Gastrocnemius medialis (tissue), 4 donors: ENCODE measurements around the gene PINK1. TPM values are rescaled to one million over a fixed set of nuclear protein-coding genes. Genes with fewer than 3 reads are reported as not detected.
A peak's percentile ranks its signal among the peaks of the same experiment; 100 is the strongest.

Experiments
- ATAC-seq, 2 donors: fragments of 150-250 bp; one replicate each; pipeline ENCODE4 v1.9.1; 2016
- DNase-seq, 2 donors: peaks; one replicate each; pipeline ENCODE4 v3.0.0-alpha.2; 2019
- H3K27ac ChIP-seq, 4 donors: fragments of 200-600 bp; sonication (generic); 1 replicate in 1 of 4; 2 replicates in 3 of 4; pipeline ENCODE4 v1.5.1; 2016 to 2018; ENCODE audit warnings: mild to moderate bottlenecking in 2 of 4, moderate library complexity in 1 of 4
- H3K27me3 ChIP-seq, 3 donors: fragments of 200-600 bp; sonication (generic) in 2 of 3; 1 replicate in 1 of 3; 2 replicates in 2 of 3; pipeline versions ENCODE4 v1.5.1 to v1.6.0; 2016 to 2019; ENCODE audit warnings: mild to moderate bottlenecking in 1 of 3, moderate library complexity in 1 of 3
- H3K36me3 ChIP-seq, 2 donors: fragments of 200-600 bp; sonication (generic) in 1 of 2; one replicate each; pipeline ENCODE4 v1.5.1; 2017 to 2018
- H3K4me1 ChIP-seq, 2 donors: fragments of 200-600 bp; sonication (generic) in 1 of 2; one replicate each; pipeline ENCODE4 v1.5.1; 2016 to 2017; ENCODE audit warnings: mild to moderate bottlenecking in 2 of 2
- H3K4me3 ChIP-seq, 4 donors: fragments of 200-600 bp; sonication (generic) in 3 of 4; 1 replicate in 1 of 4; 2 replicates in 3 of 4; pipeline ENCODE4 v1.5.1; 2016 to 2019; ENCODE audit warnings: mild to moderate bottlenecking in 2 of 4
- H3K9me3 ChIP-seq, 3 donors: fragments of 200-600 bp; sonication (generic) in 2 of 3; 1 replicate in 1 of 3; 2 replicates in 2 of 3; pipeline ENCODE4 v1.5.1; 2016 to 2019
- POLR2A ChIP-seq, 2 donors: fragments of 450-650 bp; IDR thresholded peaks; one replicate each; pipeline ENCODE4 v1.6.1; 2017; ENCODE audit warnings: antibody characterized with exemption in 2 of 2, mild to moderate bottlenecking in 2 of 2, moderate library complexity in 2 of 2
- in situ Hi-C, 4 donors: fragments of 200-750 bp; cut with MboI; loops; one replicate each; pipeline versions ENCODE4 v1.15.0 to v1.8.0; 2017; ENCODE audit warnings: low sequenced_read_pairs in 4 of 4
- intact Hi-C: fragments of 100-400 bp; cut with DNase I; formaldehyde crosslinking; loops from one replicate; pipeline ENCODE4 v1.15.1; 2023; ENCODE audit warnings: low total_unique reads
- total RNA-seq, 4 donors: library from RNA; depleted of rRNA; stranded (reverse); fragments of >200 nt; gene quantifications; one replicate each; pipeline versions ENCODE4 v1.1.0 to v1.2.3, GENCODE V29; 2016
- TF ChIP-seq, protein P1 (sequence below), 5 experiments: fragments of 450-650 bp in 3 of 5; fragments of 200-600 bp in 2 of 5; sonication (generic) in 2 of 5; IDR thresholded peaks in 4 of 5; conservative IDR thresholded peaks in 1 of 5; 1 replicate in 4 of 5; 2 replicates in 1 of 5; pipeline ENCODE4 v1.5.1; 2016 to 2019; ENCODE audit warnings: antibody characterized with exemption in 5 of 5, mild to moderate bottlenecking in 3 of 5, moderate library complexity in 3 of 5

The PINK1 gene
- total RNA-seq, 4 donors from 2014 or later: 376 to 478 (median 414) TPM

- intact Hi-C loops: no loop called here
- in situ Hi-C loops: no loop called here
- no peak for TF ChIP-seq POLR2A (IDR thresholded peaks at IDR 0.05)
- TF ChIP-seq, protein P1, sequence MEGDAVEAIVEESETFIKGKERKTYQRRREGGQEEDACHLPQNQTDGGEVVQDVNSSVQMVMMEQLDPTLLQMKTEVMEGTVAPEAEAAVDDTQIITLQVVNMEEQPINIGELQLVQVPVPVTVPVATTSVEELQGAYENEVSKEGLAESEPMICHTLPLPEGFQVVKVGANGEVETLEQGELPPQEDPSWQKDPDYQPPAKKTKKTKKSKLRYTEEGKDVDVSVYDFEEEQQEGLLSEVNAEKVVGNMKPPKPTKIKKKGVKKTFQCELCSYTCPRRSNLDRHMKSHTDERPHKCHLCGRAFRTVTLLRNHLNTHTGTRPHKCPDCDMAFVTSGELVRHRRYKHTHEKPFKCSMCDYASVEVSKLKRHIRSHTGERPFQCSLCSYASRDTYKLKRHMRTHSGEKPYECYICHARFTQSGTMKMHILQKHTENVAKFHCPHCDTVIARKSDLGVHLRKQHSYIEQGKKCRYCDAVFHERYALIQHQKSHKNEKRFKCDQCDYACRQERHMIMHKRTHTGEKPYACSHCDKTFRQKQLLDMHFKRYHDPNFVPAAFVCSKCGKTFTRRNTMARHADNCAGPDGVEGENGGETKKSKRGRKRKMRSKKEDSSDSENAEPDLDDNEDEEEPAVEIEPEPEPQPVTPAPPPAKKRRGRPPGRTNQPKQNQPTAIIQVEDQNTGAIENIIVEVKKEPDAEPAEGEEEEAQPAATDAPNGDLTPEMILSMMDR (IDR thresholded peaks at IDR 0.05 in 4 of 5, conservative IDR thresholded peaks at IDR 0.05 in 1 of 5): no peak
Observed at GRCh38 chr1:20610970-20611369, 22.3 kb upstream of the PINK1 start.

GRCh38 chr1:20611652-20612051 is 21.6 kb upstream of the PINK1 start:
- intact Hi-C loops (no loop called here), in situ Hi-C loops (no loop called here)
- Histone ChIP-seq H3K27me3 (no peaks in the 10 kb centered on the region), H3K4me3 (no peak overlapping the region), H3K9me3 (no peaks in the 10 kb centered on the region), H3K27ac (no peak overlapping the region), H3K4me1 (peaks cover 10 to 22% of the 10 kb centered on the region in 2 donors), H3K36me3 (no peaks in the 10 kb centered on the region)
- ATAC-seq (no peak), DNase-seq (no peak)
- no peak for TF ChIP-seq POLR2A (IDR thresholded peaks at IDR 0.05)
- TF ChIP-seq, protein P1 (IDR thresholded peaks at IDR 0.05 in 4 of 5, conservative IDR thresholded peaks at IDR 0.05 in 1 of 5): no peak

More at GRCh38 chr1:20610970-20611369, 22.3 kb upstream of the PINK1 start:
- H3K27ac ChIP-seq: no peak overlapping the region
- H3K36me3 ChIP-seq: no peaks in the 10 kb centered on the region
- peaks cover 4 to 15% of the 10 kb centered on the region in 2 donors for H3K4me1 ChIP-seq
- no peaks in the 10 kb centered on the region for H3K9me3 ChIP-seq
- no peak overlapping the region for H3K4me3 ChIP-seq
- ATAC-seq (no peak), DNase-seq (no peak)
- H3K27me3 ChIP-seq: no peaks in the 10 kb centered on the region

DNA sequence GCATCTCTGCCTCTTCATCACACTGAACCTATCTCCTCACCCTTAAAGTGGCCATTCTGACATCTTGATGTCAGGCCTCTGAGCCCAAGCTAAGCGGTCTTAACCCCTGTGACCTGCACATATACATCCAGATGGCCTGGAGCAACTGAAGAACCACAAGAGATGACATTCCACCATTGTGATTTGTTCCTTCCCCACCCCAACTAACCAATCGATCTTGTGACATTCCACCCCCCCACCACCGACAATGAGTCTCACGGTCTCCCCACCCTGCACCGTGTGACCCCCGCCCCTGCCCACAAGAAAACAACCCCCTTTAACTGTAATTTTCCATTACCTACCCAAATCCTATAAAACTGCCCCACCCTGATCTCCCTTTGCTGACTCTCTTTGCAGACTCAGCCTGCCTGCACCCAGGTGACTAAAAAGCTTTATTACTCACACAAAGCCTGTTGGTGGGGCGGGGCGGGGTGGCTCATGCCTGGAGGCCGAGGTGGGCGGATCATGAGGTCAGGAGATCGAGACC is 21.0 kb upstream of the PINK1 start:
- no peak for DNase-seq
- no peaks in the 10 kb centered on the region for H3K9me3 ChIP-seq
- intact Hi-C loops (no loop called here), in situ Hi-C loops (no loop called here)
- no peaks in the 10 kb centered on the region for H3K27me3 ChIP-seq
- no peak for ATAC-seq
- no peak overlapping the region for H3K27ac ChIP-seq
- H3K4me3 ChIP-seq: no peak overlapping the region
- no peaks in the 10 kb centered on the region for H3K36me3 ChIP-seq
- peaks cover 10 to 23% of the 10 kb centered on the region in 2 donors for H3K4me1 ChIP-seq
- TF ChIP-seq, protein P1 (IDR thresholded peaks at IDR 0.05 in 4 of 5, conservative IDR thresholded peaks at IDR 0.05 in 1 of 5): no peak
- TF ChIP-seq POLR2A (IDR thresholded peaks at IDR 0.05): no peak

DNA sequence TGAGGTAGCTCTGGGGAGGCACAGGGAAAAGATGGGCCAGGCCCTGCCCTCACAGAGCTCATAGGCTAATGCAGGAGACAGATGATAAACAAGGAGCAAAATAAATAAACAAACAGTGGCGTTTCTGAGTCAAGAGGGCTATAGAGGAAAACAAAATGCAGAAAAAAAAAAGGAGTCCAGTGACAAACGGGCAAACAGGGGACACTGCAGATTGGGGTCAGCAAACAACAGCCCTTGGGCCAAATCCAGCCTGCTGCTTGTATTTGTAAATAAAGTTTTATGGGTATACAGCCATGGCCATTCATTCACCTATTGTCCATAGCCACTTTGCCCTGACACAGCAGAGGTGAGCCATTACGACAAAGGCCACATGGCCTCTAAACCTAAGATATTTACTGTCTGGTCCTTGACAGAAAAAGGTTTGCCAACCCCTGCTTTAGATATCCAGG is 19.1 kb upstream of the PINK1 start:
- Histone ChIP-seq H3K4me3 (no peak overlapping the region), H3K4me1 (peaks cover 10 to 23% of the 10 kb centered on the region in 2 donors), H3K36me3 (no peaks in the 10 kb centered on the region), H3K27me3 (no peaks in the 10 kb centered on the region), H3K9me3 (no peaks in the 10 kb centered on the region), H3K27ac (peak overlapping the region in 3 of 4 donors; percentile 30 to 61 (median 56))
- no peak for DNase-seq
- intact Hi-C loops (no loop called here), in situ Hi-C loops (no loop called here)
- no peak for ATAC-seq
- no peak for TF ChIP-seq POLR2A (IDR thresholded peaks at IDR 0.05)
- TF ChIP-seq, protein P1 (IDR thresholded peaks at IDR 0.05 in 4 of 5, conservative IDR thresholded peaks at IDR 0.05 in 1 of 5): no peak
